HEK293 (cell line): Measurements from ENCODE around the gene RGL4.

Source experiments
- OVOL3 ChIP-seq: fragments of 450-650 bp; formaldehyde crosslinking; IDR thresholded peaks from 2 replicates; pipeline ENCODE4 v1.5.1; 2016; ENCODE audit warnings: missing biosample characterization, missing genetic modification characterization
- ZBTB7A ChIP-seq: fragments of 450-650 bp; formaldehyde crosslinking; IDR thresholded peaks from 2 replicates; pipeline ENCODE4 v1.5.1; 2016; ENCODE audit warnings: low read depth, missing biosample characterization, missing genetic modification characterization
- ZNF366 ChIP-seq: fragments of 450-650 bp; formaldehyde crosslinking; conservative IDR thresholded peaks from 2 replicates; pipeline ENCODE4 v1.5.1; 2016; ENCODE audit warnings: missing biosample characterization, missing genetic modification characterization
- ZNF416 ChIP-seq: fragments of 450-650 bp; formaldehyde crosslinking; IDR thresholded peaks from 2 replicates; pipeline ENCODE4 v1.5.1; 2016; ENCODE audit warnings: missing biosample characterization, missing genetic modification characterization
- ZNF530 ChIP-seq: fragments of 450-650 bp; formaldehyde crosslinking; IDR thresholded peaks from 2 replicates; pipeline ENCODE4 v1.5.1; 2016; ENCODE audit warnings: low read depth, missing biosample characterization, missing genetic modification characterization
- TF ChIP-seq, protein P1 (sequence below): fragments of 450-650 bp; formaldehyde crosslinking; IDR thresholded peaks from 2 replicates; pipeline ENCODE4 v1.5.1; 2016; ENCODE audit warnings: missing biosample characterization, missing genetic modification characterization
- TF ChIP-seq, protein P2 (sequence below): fragments of 450-650 bp; formaldehyde crosslinking; IDR thresholded peaks from 2 replicates; pipeline ENCODE4 v1.5.1; 2017; ENCODE audit warnings: missing biosample characterization, missing genetic modification characterization
- TF ChIP-seq, protein P3 (sequence below): fragments of 450-650 bp; formaldehyde crosslinking; IDR thresholded peaks from 2 replicates; pipeline ENCODE4 v1.5.1; 2016; ENCODE audit warnings: missing biosample characterization, missing genetic modification characterization
- TF ChIP-seq, protein P4 (sequence below): fragments of 450-650 bp; formaldehyde crosslinking; IDR thresholded peaks from 2 replicates; pipeline ENCODE4 v1.5.1; 2016; ENCODE audit warnings: missing biosample characterization, missing genetic modification characterization

DNA sequence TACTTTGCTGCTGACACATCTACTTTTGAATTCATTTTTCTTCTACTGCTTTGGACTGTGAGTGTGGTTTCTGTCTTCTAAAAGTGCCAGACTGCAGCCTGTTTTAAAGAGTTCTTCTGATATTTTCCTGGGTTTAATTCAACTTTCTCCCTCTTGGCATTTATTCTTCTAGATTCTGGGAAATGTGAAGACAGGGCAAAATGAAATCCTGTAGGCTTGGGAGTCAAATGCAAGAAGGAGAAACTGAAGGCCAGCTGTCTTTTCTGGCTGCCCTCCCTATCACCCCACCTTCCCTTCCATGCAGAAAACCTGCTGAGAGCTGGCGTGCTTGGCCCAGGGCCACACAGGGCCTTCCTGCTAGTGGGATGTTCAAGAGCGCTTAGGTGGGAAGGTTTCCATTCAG lies 52.5 kb downstream of the RGL4 start:
- TF ChIP-seq, protein P1, sequence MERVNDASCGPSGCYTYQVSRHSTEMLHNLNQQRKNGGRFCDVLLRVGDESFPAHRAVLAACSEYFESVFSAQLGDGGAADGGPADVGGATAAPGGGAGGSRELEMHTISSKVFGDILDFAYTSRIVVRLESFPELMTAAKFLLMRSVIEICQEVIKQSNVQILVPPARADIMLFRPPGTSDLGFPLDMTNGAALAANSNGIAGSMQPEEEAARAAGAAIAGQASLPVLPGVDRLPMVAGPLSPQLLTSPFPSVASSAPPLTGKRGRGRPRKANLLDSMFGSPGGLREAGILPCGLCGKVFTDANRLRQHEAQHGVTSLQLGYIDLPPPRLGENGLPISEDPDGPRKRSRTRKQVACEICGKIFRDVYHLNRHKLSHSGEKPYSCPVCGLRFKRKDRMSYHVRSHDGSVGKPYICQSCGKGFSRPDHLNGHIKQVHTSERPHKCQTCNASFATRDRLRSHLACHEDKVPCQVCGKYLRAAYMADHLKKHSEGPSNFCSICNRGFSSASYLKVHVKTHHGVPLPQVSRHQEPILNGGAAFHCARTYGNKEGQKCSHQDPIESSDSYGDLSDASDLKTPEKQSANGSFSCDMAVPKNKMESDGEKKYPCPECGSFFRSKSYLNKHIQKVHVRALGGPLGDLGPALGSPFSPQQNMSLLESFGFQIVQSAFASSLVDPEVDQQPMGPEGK (tag by site-specific recombination): no peak
- TF ChIP-seq, protein P2, sequence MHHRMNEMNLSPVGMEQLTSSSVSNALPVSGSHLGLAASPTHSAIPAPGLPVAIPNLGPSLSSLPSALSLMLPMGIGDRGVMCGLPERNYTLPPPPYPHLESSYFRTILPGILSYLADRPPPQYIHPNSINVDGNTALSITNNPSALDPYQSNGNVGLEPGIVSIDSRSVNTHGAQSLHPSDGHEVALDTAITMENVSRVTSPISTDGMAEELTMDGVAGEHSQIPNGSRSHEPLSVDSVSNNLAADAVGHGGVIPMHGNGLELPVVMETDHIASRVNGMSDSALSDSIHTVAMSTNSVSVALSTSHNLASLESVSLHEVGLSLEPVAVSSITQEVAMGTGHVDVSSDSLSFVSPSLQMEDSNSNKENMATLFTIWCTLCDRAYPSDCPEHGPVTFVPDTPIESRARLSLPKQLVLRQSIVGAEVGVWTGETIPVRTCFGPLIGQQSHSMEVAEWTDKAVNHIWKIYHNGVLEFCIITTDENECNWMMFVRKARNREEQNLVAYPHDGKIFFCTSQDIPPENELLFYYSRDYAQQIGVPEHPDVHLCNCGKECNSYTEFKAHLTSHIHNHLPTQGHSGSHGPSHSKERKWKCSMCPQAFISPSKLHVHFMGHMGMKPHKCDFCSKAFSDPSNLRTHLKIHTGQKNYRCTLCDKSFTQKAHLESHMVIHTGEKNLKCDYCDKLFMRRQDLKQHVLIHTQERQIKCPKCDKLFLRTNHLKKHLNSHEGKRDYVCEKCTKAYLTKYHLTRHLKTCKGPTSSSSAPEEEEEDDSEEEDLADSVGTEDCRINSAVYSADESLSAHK (tag by site-specific recombination): no peak
- TF ChIP-seq ZNF416 (tag by site-specific recombination) (no peak), OVOL3 (tag by site-specific recombination) (no peak), ZNF530 (tag by site-specific recombination) (no peak), ZBTB7A (tag by site-specific recombination) (no peak), ZNF366 (no peak)
- TF ChIP-seq, protein P3, sequence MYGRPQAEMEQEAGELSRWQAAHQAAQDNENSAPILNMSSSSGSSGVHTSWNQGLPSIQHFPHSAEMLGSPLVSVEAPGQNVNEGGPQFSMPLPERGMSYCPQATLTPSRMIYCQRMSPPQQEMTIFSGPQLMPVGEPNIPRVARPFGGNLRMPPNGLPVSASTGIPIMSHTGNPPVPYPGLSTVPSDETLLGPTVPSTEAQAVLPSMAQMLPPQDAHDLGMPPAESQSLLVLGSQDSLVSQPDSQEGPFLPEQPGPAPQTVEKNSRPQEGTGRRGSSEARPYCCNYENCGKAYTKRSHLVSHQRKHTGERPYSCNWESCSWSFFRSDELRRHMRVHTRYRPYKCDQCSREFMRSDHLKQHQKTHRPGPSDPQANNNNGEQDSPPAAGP: no peak
- TF ChIP-seq, protein P4, sequence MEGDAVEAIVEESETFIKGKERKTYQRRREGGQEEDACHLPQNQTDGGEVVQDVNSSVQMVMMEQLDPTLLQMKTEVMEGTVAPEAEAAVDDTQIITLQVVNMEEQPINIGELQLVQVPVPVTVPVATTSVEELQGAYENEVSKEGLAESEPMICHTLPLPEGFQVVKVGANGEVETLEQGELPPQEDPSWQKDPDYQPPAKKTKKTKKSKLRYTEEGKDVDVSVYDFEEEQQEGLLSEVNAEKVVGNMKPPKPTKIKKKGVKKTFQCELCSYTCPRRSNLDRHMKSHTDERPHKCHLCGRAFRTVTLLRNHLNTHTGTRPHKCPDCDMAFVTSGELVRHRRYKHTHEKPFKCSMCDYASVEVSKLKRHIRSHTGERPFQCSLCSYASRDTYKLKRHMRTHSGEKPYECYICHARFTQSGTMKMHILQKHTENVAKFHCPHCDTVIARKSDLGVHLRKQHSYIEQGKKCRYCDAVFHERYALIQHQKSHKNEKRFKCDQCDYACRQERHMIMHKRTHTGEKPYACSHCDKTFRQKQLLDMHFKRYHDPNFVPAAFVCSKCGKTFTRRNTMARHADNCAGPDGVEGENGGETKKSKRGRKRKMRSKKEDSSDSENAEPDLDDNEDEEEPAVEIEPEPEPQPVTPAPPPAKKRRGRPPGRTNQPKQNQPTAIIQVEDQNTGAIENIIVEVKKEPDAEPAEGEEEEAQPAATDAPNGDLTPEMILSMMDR (tag by site-specific recombination): no peak
